ENCODE results near the gene STPG3. TPM values are rescaled to one million over a fixed set of nuclear protein-coding genes. Genes with fewer than 3 reads are reported as not detected.

The STPG3 gene
- total and polyA plus RNA-seq, 2 experiments from 2014 or later = not detected

- Histone ChIP-seq H3K27ac (no peak overlapping the region), H3K9ac (no peak overlapping the region), H3K4me3 (no peak overlapping the region), H3K79me2 (ENCODE audit: insufficient read depth) (0 out of 2 replicates have a peak, but pooled peaks cover 7% of the 10 kb centered on the region), H3K4me1 (ENCODE audit: insufficient read depth) (no peaks in the 10 kb centered on the region), H4K20me1 (ENCODE audit: insufficient read depth) (no peaks in the 10 kb centered on the region), H3K4me2 (ENCODE audit: unreplicated experiment) (no peak overlapping the region), H3K9me3 (ENCODE audit: low read depth) (no peaks in the 10 kb centered on the region), H3K27me3 (replicated peaks; ENCODE audit: insufficient read depth) (no peaks in the 10 kb centered on the region), H2AFZ (no peak overlapping the region), H3K36me3 (ENCODE audit: low read depth) (no peaks in the 10 kb centered on the region), H3K9me2 (ENCODE audit: insufficient read depth) (no peaks in the 10 kb centered on the region), H3F3A (ENCODE audit: insufficient read depth) (no peaks in the 10 kb centered on the region)
- TF ChIP-seq EZH2phosphoT487 (IDR thresholded peaks at IDR 0.05; ENCODE audit: insufficient read depth, low read depth) = no peak
- no peak for TF ChIP-seq EZH2 (IDR thresholded peaks at IDR 0.05; ENCODE audit: insufficient read depth, poor library complexity, severe bottlenecking)
- in situ Hi-C loops (cut with MboI) = no loop called here
- no peak for DNase-seq
- WGBS, 2 experiments (ENCODE audit: low coverage in 1 of 2, low lambda C conversion rate in 2 of 2, missing lambda C conversion rate in 2 of 2) = 92% methylated on average over 15 of the region's 15 CpGs
Observed at GRCh38 chr9:137266162-137266527, 15.1 kb downstream of the STPG3 start.

DNA sequence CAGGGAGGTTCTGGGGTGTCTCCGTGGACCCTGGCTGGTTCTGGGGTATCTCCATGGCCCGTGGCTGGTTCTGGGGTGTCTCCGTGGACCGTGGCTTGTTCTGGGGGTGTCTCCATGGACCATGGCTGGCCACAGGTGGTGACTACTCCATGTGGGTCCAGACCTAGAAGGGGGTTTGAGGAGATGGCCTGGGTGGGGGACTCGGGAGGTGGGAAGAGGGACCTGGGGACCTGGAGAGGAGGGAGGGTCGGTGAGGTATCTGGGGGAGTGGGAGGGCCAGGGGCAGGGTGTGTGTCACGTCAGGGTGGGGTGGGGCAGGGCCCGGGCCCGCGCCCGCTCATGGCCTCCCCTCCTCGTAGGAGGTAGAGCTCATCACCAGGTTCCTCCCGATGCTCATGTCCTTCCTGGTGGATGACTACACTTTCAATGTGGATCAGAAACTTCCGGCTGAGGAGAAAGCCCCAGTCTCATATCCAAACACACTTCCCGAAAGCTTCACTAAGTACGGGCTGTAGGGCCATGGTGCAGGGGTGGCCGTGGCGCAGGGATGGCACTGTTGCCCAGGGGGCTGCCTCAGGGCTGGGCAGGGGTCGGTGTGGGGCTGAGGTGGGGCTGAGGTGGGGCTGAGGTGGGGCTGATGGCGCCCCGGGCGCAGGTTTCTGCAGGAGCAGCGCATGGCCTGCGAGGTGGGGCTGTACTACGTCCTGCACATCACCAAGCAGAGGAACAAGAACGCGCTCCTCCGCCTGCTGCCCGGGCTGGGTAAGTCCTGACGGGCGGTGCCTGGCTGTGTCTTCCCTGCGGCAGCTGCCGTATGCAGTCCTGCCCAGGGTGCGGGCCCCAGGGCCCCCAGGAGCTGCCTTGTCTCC lies 15.7 kb downstream of the STPG3 start:
- no peak overlapping the region for H3K27ac ChIP-seq
- no peaks in the 10 kb centered on the region for H3K9me3 ChIP-seq (ENCODE audit: low read depth)
- H3K9me2 ChIP-seq (ENCODE audit: insufficient read depth) = no peaks in the 10 kb centered on the region
- H3K27me3 ChIP-seq (replicated peaks; ENCODE audit: insufficient read depth) = no peaks in the 10 kb centered on the region
- no peaks in the 10 kb centered on the region for H4K20me1 ChIP-seq (ENCODE audit: insufficient read depth)
- H3K36me3 ChIP-seq (ENCODE audit: low read depth) = no peaks in the 10 kb centered on the region
- H3K4me3 ChIP-seq = no peak overlapping the region
- H3K4me1 ChIP-seq (ENCODE audit: insufficient read depth) = no peaks in the 10 kb centered on the region
- TF ChIP-seq EZH2phosphoT487 (IDR thresholded peaks at IDR 0.05; ENCODE audit: insufficient read depth, low read depth) (no peak), EZH2 (IDR thresholded peaks at IDR 0.05; ENCODE audit: insufficient read depth, poor library complexity, severe bottlenecking) (no peak)
- no peak overlapping the region for H2AFZ ChIP-seq
- in situ Hi-C loops (cut with MboI) = no loop called here
- WGBS, 2 experiments (ENCODE audit: low coverage in 1 of 2, low lambda C conversion rate in 2 of 2, missing lambda C conversion rate in 2 of 2) = 89 to 91% methylated on average over 20 to 34 of the region's 34 CpGs
- H3K4me2 ChIP-seq (ENCODE audit: unreplicated experiment) = no peak overlapping the region
- no peak overlapping the region for H3K9ac ChIP-seq
- DNase-seq = no peak
- 0 out of 2 replicates have a peak, but pooled peaks cover 7% of the 10 kb centered on the region for H3K79me2 ChIP-seq (ENCODE audit: insufficient read depth)
- no peaks in the 10 kb centered on the region for H3F3A ChIP-seq (ENCODE audit: insufficient read depth)

DNA sequence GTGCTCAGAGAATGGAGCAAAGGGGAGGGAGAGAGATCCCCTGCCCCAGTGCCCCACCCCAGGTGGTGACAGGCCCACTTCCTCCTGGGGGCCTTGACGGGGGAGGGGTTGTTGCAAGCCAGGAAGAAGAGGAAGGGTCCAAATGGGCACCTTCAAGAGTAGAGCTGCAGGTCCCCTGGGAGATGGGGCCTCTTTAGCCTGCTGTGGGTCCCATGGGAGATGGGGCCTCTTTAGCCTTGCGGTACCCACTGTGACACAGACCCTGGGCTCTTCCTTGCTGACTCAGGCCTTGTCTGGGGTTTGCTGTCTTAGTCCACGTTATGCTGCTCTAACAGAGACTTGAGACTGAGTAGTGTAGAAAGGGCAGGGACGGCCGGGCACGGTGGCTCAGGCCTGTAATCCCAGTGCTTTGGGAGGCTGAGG lies 16.9 kb downstream of the STPG3 start:
- H3K9me3 ChIP-seq (ENCODE audit: low read depth) = no peaks in the 10 kb centered on the region
- H4K20me1 ChIP-seq (ENCODE audit: insufficient read depth) = no peaks in the 10 kb centered on the region
- no peaks in the 10 kb centered on the region for H3K4me1 ChIP-seq (ENCODE audit: insufficient read depth)
- H2AFZ ChIP-seq = no peak overlapping the region
- no peaks in the 10 kb centered on the region for H3K9me2 ChIP-seq (ENCODE audit: insufficient read depth)
- in situ Hi-C loops (cut with MboI) = no loop called here
- no peak overlapping the region for H3K9ac ChIP-seq
- no peak for DNase-seq
- no peaks in the 10 kb centered on the region for H3K36me3 ChIP-seq (ENCODE audit: low read depth)
- H3F3A ChIP-seq (ENCODE audit: insufficient read depth) = no peaks in the 10 kb centered on the region
- H3K79me2 ChIP-seq (ENCODE audit: insufficient read depth) = 0 out of 2 replicates have a peak, but pooled peaks cover 7% of the 10 kb centered on the region
- H3K4me2 ChIP-seq (ENCODE audit: unreplicated experiment) = no peak overlapping the region
- no peak overlapping the region for H3K27ac ChIP-seq
- no peaks in the 10 kb centered on the region for H3K27me3 ChIP-seq (replicated peaks; ENCODE audit: insufficient read depth)
- no peak overlapping the region for H3K4me3 ChIP-seq
- TF ChIP-seq EZH2 (IDR thresholded peaks at IDR 0.05; ENCODE audit: insufficient read depth, poor library complexity, severe bottlenecking) (no peak), EZH2phosphoT487 (IDR thresholded peaks at IDR 0.05; ENCODE audit: insufficient read depth, low read depth) (no peak)
- 88 to 92% methylated on average over 6 of the region's 6 CpGs for whole genome bisulfite sequencing, 2 experiments (ENCODE audit: low coverage in 1 of 2, low lambda C conversion rate in 2 of 2, missing lambda C conversion rate in 2 of 2)

GRCh38 chr9:137268538-137269201 lies 17.6 kb downstream of the STPG3 start:
- TF ChIP-seq EZH2phosphoT487 (IDR thresholded peaks at IDR 0.05; ENCODE audit: insufficient read depth, low read depth) = no peak
- no peak for TF ChIP-seq EZH2 (IDR thresholded peaks at IDR 0.05; ENCODE audit: insufficient read depth, poor library complexity, severe bottlenecking)
- Histone ChIP-seq H3K79me2 (ENCODE audit: insufficient read depth) (0 out of 2 replicates have a peak, but pooled peaks cover 7% of the 10 kb centered on the region), H3K36me3 (ENCODE audit: low read depth) (no peaks in the 10 kb centered on the region; the same call in 1 of the 2 replicates), H3K27ac (no peak overlapping the region), H3F3A (ENCODE audit: insufficient read depth) (no peaks in the 10 kb centered on the region), H3K4me1 (ENCODE audit: insufficient read depth) (no peaks in the 10 kb centered on the region), H3K27me3 (replicated peaks; ENCODE audit: insufficient read depth) (no peaks in the 10 kb centered on the region), H4K20me1 (ENCODE audit: insufficient read depth) (no peaks in the 10 kb centered on the region), H3K4me2 (ENCODE audit: unreplicated experiment) (no peak overlapping the region), H3K9me2 (ENCODE audit: insufficient read depth) (no peaks in the 10 kb centered on the region), H3K9me3 (ENCODE audit: low read depth) (no peaks in the 10 kb centered on the region), H3K9ac (no peak overlapping the region), H3K4me3 (no peak overlapping the region), H2AFZ (no peak overlapping the region)
- in situ Hi-C loops (cut with MboI) = no loop called here
- DNase-seq = no peak
- WGBS, 2 experiments (ENCODE audit: low coverage in 1 of 2, low lambda C conversion rate in 2 of 2, missing lambda C conversion rate in 2 of 2) = 88 to 90% methylated on average over 19 of the region's 19 CpGs

All from GM23248 (cell line).